ENCODE results near the gene RANBP17. TPM values are rescaled to one million over a fixed set of nuclear protein-coding genes. Genes with fewer than 3 reads are reported as not detected.

Gene RANBP17
- polyA plus RNA-seq, 4 donors = 0.67 to 6.1 (median 1.2) TPM

- no peaks in the 10 kb centered on the region for H3K4me1 ChIP-seq (ENCODE audit: control insufficient read depth in 3 of 3, insufficient read depth in 2 of 3, low read depth in 1 of 3, low read length in 2 of 3)
- H3K36me3 ChIP-seq (ENCODE audit: control insufficient read depth in 3 of 3, insufficient read depth in 2 of 3, low read depth in 1 of 3, low read length in 3 of 3) = no peaks in the 10 kb centered on the region
- no peaks in the 10 kb centered on the region for H3K9me3 ChIP-seq (ENCODE audit: control insufficient read depth in 2 of 2, insufficient read depth in 1 of 2, low read depth in 1 of 2, low read length in 1 of 2)
- peak; percentile 2 to 8 for DNase-seq
- no peak overlapping the region for H3K4me3 ChIP-seq (ENCODE audit: low read depth in 1 of 3, low read length in 3 of 3)
- WGBS, 3 donors = 6 to 38% (median 29%) methylated on average over 1 of the region's 1 CpG
- no peak for FAIRE-seq
- H3K27ac ChIP-seq (ENCODE audit: low read depth in 1 of 3, low read length in 2 of 3) = no peak overlapping the region
- no peaks in the 10 kb centered on the region for H3K27me3 ChIP-seq (ENCODE audit: control insufficient read depth in 3 of 3, insufficient read depth in 3 of 3, low read length in 3 of 3)
These were observed 124.8 kb downstream of the RANBP17 start for GRCh38 chr5:170986598-170986997.

- no peak overlapping the region for H3K27ac ChIP-seq (ENCODE audit: low read depth in 1 of 3, low read length in 2 of 3)
- FAIRE-seq (no peak), DNase-seq (no peak)
- H3K36me3 ChIP-seq (ENCODE audit: control insufficient read depth in 3 of 3, insufficient read depth in 2 of 3, low read depth in 1 of 3, low read length in 3 of 3) = no peaks in the 10 kb centered on the region
- H3K9me3 ChIP-seq (ENCODE audit: control insufficient read depth in 2 of 2, insufficient read depth in 1 of 2, low read depth in 1 of 2, low read length in 1 of 2) = no peaks in the 10 kb centered on the region
- no peaks in the 10 kb centered on the region for H3K27me3 ChIP-seq (ENCODE audit: control insufficient read depth in 3 of 3, insufficient read depth in 3 of 3, low read length in 3 of 3)
- no peak overlapping the region for H3K4me3 ChIP-seq (ENCODE audit: low read depth in 1 of 3, low read length in 3 of 3)
- no peaks in the 10 kb centered on the region for H3K4me1 ChIP-seq (ENCODE audit: control insufficient read depth in 3 of 3, insufficient read depth in 2 of 3, low read depth in 1 of 3, low read length in 2 of 3)
These were observed 131.7 kb downstream of the RANBP17 start for GRCh38 chr5:170993476-170993875.

GRCh38 chr5:171010086-171010485, 148.3 kb downstream of the RANBP17 start:
- FAIRE-seq = no peak
- H3K27ac ChIP-seq (ENCODE audit: low read depth in 1 of 3, low read length in 2 of 3) = no peak overlapping the region
- whole genome bisulfite sequencing, 3 donors = 83 to 91% (median 88%) methylated on average over 3 of the region's 3 CpGs
- H3K4me1 ChIP-seq (ENCODE audit: control insufficient read depth in 3 of 3, insufficient read depth in 2 of 3, low read depth in 1 of 3, low read length in 2 of 3) = no peaks in the 10 kb centered on the region
- no peaks in the 10 kb centered on the region for H3K27me3 ChIP-seq (ENCODE audit: control insufficient read depth in 3 of 3, insufficient read depth in 3 of 3, low read length in 3 of 3)
- no peaks in the 10 kb centered on the region for H3K36me3 ChIP-seq (ENCODE audit: control insufficient read depth in 3 of 3, insufficient read depth in 2 of 3, low read depth in 1 of 3, low read length in 3 of 3)
- no peak overlapping the region for H3K4me3 ChIP-seq (ENCODE audit: low read depth in 1 of 3, low read length in 3 of 3)
- no peak for DNase-seq
- peaks cover 0 to 7% of the 10 kb centered on the region in 2 donors for H3K9me3 ChIP-seq (ENCODE audit: control insufficient read depth in 2 of 2, insufficient read depth in 1 of 2, low read depth in 1 of 2, low read length in 1 of 2)

- Histone ChIP-seq H3K4me1 (ENCODE audit: control insufficient read depth in 3 of 3, insufficient read depth in 2 of 3, low read depth in 1 of 3, low read length in 2 of 3) (no peaks in the 10 kb centered on the region), H3K9me3 (ENCODE audit: control insufficient read depth in 2 of 2, insufficient read depth in 1 of 2, low read depth in 1 of 2, low read length in 1 of 2) (peaks cover 0 to 7% of the 10 kb centered on the region in 2 donors), H3K4me3 (ENCODE audit: low read depth in 1 of 3, low read length in 3 of 3) (no peak overlapping the region), H3K27ac (ENCODE audit: low read depth in 1 of 3, low read length in 2 of 3) (no peak overlapping the region), H3K27me3 (ENCODE audit: control insufficient read depth in 3 of 3, insufficient read depth in 3 of 3, low read length in 3 of 3) (no peaks in the 10 kb centered on the region), H3K36me3 (ENCODE audit: control insufficient read depth in 3 of 3, insufficient read depth in 2 of 3, low read depth in 1 of 3, low read length in 3 of 3) (no peaks in the 10 kb centered on the region)
- FAIRE-seq (no peak), DNase-seq (no peak)
- WGBS, 3 donors = 74 to 85% (median 82%) methylated on average over 2 of the region's 2 CpGs
These were observed 149.0 kb downstream of the RANBP17 start for GRCh38 chr5:171010816-171011215.

- no peak for FAIRE-seq
- Histone ChIP-seq H3K4me3 (ENCODE audit: low read depth in 1 of 3, low read length in 3 of 3) (no peak overlapping the region), H3K27ac (ENCODE audit: low read depth in 1 of 3, low read length in 2 of 3) (no peak overlapping the region), H3K36me3 (ENCODE audit: control insufficient read depth in 3 of 3, insufficient read depth in 2 of 3, low read depth in 1 of 3, low read length in 3 of 3) (no peaks in the 10 kb centered on the region), H3K9me3 (ENCODE audit: control insufficient read depth in 2 of 2, insufficient read depth in 1 of 2, low read depth in 1 of 2, low read length in 1 of 2) (peaks cover 1 to 17% of the 10 kb centered on the region in 2 donors), H3K27me3 (ENCODE audit: control insufficient read depth in 3 of 3, insufficient read depth in 3 of 3, low read length in 3 of 3) (no peaks in the 10 kb centered on the region), H3K4me1 (ENCODE audit: control insufficient read depth in 3 of 3, insufficient read depth in 2 of 3, low read depth in 1 of 3, low read length in 2 of 3) (no peaks in the 10 kb centered on the region)
- DNase-seq = no peak
These were observed 161.7 kb downstream of the RANBP17 start for GRCh38 chr5:171023508-171023907.

GRCh38 chr5:171024084-171024483, 162.3 kb downstream of the RANBP17 start:
- peaks cover 1 to 17% of the 10 kb centered on the region in 2 donors for H3K9me3 ChIP-seq (ENCODE audit: control insufficient read depth in 2 of 2, insufficient read depth in 1 of 2, low read depth in 1 of 2, low read length in 1 of 2)
- no peaks in the 10 kb centered on the region for H3K36me3 ChIP-seq (ENCODE audit: control insufficient read depth in 3 of 3, insufficient read depth in 2 of 3, low read depth in 1 of 3, low read length in 3 of 3)
- FAIRE-seq (no peak), DNase-seq (no peak)
- H3K4me3 ChIP-seq (ENCODE audit: low read depth in 1 of 3, low read length in 3 of 3) = no peak overlapping the region
- H3K27ac ChIP-seq (ENCODE audit: low read depth in 1 of 3, low read length in 2 of 3) = no peak overlapping the region
- H3K4me1 ChIP-seq (ENCODE audit: control insufficient read depth in 3 of 3, insufficient read depth in 2 of 3, low read depth in 1 of 3, low read length in 2 of 3) = no peaks in the 10 kb centered on the region
- no peaks in the 10 kb centered on the region for H3K27me3 ChIP-seq (ENCODE audit: control insufficient read depth in 3 of 3, insufficient read depth in 3 of 3, low read length in 3 of 3)

- DNase-seq (no peak), FAIRE-seq (no peak)
- Histone ChIP-seq H3K36me3 (ENCODE audit: control insufficient read depth in 3 of 3, insufficient read depth in 2 of 3, low read depth in 1 of 3, low read length in 3 of 3) (no peaks in the 10 kb centered on the region), H3K27ac (ENCODE audit: low read depth in 1 of 3, low read length in 2 of 3) (no peak overlapping the region), H3K9me3 (ENCODE audit: control insufficient read depth in 2 of 2, insufficient read depth in 1 of 2, low read depth in 1 of 2, low read length in 1 of 2) (no peaks in the 10 kb centered on the region), H3K4me1 (ENCODE audit: control insufficient read depth in 3 of 3, insufficient read depth in 2 of 3, low read depth in 1 of 3, low read length in 2 of 3) (no peaks in the 10 kb centered on the region), H3K27me3 (ENCODE audit: control insufficient read depth in 3 of 3, insufficient read depth in 3 of 3, low read length in 3 of 3) (no peaks in the 10 kb centered on the region), H3K4me3 (ENCODE audit: low read depth in 1 of 3, low read length in 3 of 3) (no peak overlapping the region)
- 90 to 93% (median 93%) methylated on average over 3 of the region's 3 CpGs for WGBS, 3 donors
These were observed 167.6 kb downstream of the RANBP17 start for GRCh38 chr5:171029401-171029800.

GRCh38 chr5:171031977-171032376, 170.2 kb downstream of the RANBP17 start:
- Histone ChIP-seq H3K4me1 (ENCODE audit: control insufficient read depth in 3 of 3, insufficient read depth in 2 of 3, low read depth in 1 of 3, low read length in 2 of 3) (no peaks in the 10 kb centered on the region), H3K27ac (ENCODE audit: low read depth in 1 of 3, low read length in 2 of 3) (no peak overlapping the region), H3K4me3 (ENCODE audit: low read depth in 1 of 3, low read length in 3 of 3) (no peak overlapping the region), H3K36me3 (ENCODE audit: control insufficient read depth in 3 of 3, insufficient read depth in 2 of 3, low read depth in 1 of 3, low read length in 3 of 3) (no peaks in the 10 kb centered on the region), H3K27me3 (ENCODE audit: control insufficient read depth in 3 of 3, insufficient read depth in 3 of 3, low read length in 3 of 3) (no peaks in the 10 kb centered on the region), H3K9me3 (ENCODE audit: control insufficient read depth in 2 of 2, insufficient read depth in 1 of 2, low read depth in 1 of 2, low read length in 1 of 2) (no peaks in the 10 kb centered on the region)
- 83 to 97% (median 91%) methylated on average over 2 of the region's 2 CpGs for WGBS, 3 donors
- no peak for FAIRE-seq
- DNase-seq = no peak

- no peaks in the 10 kb centered on the region for H3K36me3 ChIP-seq (ENCODE audit: control insufficient read depth in 3 of 3, insufficient read depth in 2 of 3, low read depth in 1 of 3, low read length in 3 of 3)
- 89 to 95% (median 94%) methylated on average over 2 of the region's 2 CpGs for WGBS, 3 donors
- H3K9me3 ChIP-seq (ENCODE audit: control insufficient read depth in 2 of 2, insufficient read depth in 1 of 2, low read depth in 1 of 2, low read length in 1 of 2) = no peaks in the 10 kb centered on the region
- H3K4me1 ChIP-seq (ENCODE audit: control insufficient read depth in 3 of 3, insufficient read depth in 2 of 3, low read depth in 1 of 3, low read length in 2 of 3) = no peaks in the 10 kb centered on the region
- no peak overlapping the region for H3K27ac ChIP-seq (ENCODE audit: low read depth in 1 of 3, low read length in 2 of 3)
- FAIRE-seq (no peak), DNase-seq (no peak)
- no peak overlapping the region for H3K4me3 ChIP-seq (ENCODE audit: low read depth in 1 of 3, low read length in 3 of 3)
- no peaks in the 10 kb centered on the region for H3K27me3 ChIP-seq (ENCODE audit: control insufficient read depth in 3 of 3, insufficient read depth in 3 of 3, low read length in 3 of 3)
These were observed 170.7 kb downstream of the RANBP17 start for GRCh38 chr5:171032435-171032973.
